Stimulated activated CD8-positive, alpha-beta memory T cell treated with anti-CD3 and anti-CD28 coated beads, Interleukin-12 subunit alpha, Interleukin-12 subunit beta, amount 100 ng/mL, for 24 hours (primary cell): ENCODE results near the gene FAM136A.
"Not testable (repeated sequence)": the region's sequence is repeated elsewhere in the genome, so short reads cannot be mapped to it uniquely, and the experiment has no call there.

Experiments
- DNase-seq: peaks from one replicate; pipeline ENCODE4 v3.0.0-alpha.2; 2020; ENCODE audit errors: extremely low read depth

Gene FAM136A

DNA sequence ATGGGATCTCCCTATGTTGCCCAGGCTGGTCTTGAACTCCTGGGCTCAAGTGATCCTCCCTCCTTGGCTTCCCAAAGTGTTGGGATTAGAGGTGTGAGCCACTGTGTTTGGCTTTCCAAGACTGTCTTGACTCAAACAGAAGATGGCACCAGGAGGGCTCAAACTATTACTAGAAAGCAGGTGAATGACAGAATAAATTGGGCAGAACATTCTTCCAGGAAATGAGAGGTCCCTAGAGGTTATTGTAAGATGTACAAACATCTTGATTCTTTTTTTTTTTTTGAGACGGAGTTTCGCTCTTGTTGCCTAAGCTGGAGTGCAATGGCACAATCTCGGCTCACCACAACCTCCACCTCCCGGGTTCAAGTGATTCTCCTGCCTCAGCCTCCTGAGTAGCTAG, 4.0 kb downstream of the FAM136A start:
- not testable (repeated sequence) for DNase-seq

DNA sequence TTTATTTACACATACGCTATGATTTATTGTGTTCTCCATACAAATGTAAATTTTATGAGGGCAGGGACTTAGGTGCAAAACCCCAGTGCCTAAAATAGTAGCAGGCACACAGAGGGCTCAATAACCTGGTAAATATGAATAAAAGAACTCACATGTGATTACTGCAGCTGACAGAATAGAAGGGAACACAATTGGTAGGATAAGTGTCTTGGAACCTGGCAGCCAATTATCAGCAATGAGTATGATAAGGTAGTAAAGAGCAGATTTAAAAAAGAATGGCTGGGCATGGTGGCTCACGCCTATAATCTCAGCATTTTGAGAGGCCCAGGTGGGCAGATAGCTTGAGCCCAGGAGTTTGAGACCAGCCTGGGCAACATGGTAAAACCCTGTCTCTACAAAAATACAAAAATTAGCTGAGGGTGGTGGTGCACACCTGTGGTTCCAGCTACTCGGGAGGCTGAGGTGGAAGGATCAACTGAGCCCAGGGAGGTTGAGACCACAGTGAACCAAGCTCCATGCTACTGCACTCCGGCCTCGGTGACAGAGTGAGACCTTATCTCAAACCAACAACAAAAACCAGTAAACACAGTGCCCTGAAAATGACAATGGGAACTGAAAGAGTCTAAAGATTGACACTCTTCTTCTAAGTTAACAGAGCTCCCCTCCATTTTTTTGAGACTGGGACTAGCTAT, 18.2 kb downstream of the FAM136A start:
- DNase-seq = no peak

DNA sequence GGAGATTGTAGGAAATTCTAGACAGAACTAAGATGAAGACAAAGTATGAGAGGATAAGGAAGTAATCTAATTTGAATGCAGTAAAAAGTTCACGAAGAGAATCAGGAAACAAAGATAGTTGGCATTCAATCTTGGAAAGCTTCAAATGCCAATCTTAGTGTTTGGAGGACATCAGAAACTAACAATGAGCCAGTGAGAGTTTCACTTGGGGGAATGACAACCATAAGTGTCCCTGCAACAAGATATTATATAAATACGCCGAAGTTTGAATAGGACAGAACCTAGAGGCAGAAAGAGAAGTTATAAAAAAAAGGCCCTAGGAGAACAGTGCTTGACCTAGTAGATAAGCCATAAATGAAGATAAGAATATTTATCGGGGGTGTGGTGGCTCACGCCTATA, 19.4 kb downstream of the FAM136A start:
- DNase-seq = no peak

DNA sequence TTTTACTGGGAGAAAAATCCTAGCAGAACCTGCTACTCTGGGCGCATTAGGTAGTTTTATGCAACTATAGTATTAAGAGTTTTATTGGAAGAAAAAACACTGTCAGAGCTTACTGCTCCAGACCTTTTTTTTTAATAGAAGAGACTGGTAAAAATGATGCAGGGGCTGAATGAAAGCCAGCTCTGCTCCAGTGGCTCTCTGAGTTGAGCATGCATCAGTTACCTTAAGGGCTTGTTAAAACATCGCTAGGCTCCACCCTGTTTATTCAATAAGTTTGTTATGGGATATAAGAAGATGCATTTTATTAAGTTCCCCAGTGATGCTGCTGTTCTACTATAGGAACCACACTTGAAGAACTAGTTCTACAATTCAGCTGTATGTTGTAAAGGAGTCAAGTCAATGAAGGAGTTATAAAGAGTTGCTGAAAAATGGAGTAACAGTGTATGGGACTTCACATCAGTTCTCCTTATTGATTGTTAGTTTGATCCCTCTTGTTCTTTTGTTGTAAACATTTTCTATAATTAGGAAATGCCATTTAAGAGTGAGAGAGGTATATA, 21.5 kb downstream of the FAM136A start:
- no peak for DNase-seq

DNA sequence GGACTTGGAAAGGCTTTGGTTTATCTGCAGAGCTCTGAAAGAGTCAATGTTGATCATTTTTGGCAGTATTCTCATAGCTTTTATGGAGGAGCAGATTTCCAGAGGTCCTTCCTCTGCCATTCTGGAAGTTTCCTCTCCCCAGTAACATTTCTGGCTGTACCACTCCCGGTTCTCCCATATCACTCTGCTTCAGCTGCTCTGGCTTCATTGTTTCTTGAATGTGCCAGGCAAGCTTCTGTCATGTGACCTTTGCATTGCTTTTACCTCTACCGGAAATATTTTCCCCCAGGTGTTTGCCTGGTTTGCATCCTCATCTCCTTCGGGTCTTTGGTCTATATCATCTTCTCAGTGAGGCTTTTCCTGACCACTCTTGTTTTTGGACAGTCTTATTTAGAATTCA, 31.5 kb downstream of the FAM136A start:
- no peak for DNase-seq

DNA sequence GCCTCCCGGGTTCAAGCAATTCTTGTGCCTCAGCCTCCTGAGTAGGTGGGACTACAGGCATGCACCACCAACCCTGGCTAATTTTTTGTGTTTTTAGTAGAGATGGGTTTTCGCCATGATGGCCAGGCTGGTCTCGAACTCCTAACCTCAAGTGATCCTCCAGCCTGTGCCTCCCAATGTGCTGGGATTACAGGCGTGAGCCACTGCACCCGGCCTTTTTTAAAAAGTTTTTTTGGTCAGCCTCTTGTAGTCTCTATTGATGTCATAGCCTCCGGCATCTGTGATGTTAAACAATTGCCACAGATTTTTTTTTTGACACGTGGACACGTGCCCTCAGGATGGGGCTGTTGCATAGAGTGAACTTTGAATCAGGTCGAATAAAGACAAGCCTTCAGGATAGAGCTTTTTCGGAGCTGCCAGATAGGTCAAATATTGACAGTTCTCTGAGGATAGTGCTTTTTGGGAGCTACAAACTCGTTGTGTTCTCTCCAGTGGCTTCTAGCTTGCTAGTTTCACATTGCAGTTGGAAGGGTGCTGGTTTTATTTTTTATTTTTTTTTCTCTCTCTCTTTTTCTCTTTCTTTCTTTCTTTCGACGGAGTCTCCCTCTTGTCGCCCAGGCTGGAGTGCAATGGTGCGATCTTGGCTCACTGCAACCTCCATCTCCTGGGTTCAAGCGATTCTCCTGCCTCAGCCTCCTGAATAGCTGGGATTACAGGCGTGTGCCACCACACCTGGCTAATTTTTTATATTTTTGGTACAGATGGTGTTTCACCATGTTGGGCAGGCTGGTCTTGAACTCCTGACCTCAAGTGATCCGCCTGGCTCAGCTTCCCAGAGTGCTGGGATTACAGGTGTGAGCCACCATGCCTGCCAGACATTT, 32.2 kb downstream of the FAM136A start:
- DNase-seq = not testable (repeated sequence)

DNA sequence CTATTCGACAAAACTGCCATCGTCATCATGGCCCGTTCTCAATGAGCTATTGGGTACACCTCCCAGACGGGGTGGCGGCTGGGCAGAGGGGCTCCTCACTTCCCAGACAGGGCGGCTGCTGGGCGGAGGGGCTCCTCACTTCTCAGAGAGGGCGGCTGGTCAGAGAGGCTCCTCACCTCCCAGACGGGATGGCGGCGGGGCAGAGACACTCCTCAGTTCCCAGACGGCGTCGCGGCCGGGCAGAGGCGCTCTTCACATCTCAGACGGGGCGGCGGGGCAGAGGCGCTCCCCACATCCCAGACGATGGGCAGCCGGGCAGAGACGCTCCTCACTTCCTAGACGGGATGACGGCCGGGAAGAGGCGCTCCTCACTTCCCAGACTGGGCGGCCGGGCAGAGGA, 34.9 kb downstream of the FAM136A start:
- DNase-seq = not testable (repeated sequence)

DNA sequence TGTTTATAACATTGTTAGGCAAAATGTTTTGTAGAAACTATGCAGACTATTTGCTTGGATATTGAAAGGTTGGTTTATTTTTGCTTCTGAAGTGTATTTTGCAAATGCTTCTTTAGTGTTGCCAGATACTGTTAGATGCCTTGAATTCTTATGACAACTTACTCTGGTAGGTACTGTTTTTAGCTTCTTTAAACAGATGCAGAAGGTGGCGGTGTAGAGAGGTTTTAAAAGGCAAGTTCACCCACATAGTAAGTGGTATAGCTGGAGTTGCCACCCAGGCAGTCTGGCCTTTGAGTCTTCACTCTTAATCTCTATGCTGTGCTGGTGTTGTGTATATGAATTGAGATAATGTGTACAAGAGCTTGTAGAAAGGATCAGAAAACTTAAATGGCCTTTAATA, 40.4 kb downstream of the FAM136A start:
- DNase-seq = no peak

DNA sequence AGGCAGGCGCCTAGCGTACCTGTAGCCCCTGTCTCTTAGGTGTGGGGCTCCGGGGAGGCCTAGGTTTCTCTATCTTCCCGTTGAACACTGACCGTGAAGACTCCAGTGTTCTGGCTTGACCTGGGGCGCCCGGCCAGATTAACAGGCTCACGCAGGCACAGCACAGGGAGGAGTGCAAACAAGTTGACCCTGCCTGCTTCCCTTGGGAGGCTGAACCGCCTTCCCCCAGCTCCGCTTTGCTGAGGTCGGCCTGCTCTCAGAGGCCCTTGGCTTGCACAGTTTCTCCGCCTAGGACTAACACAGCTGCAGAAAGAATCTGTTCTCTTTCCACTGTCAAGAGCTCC, 43.4 kb downstream of the FAM136A start:
- DNase-seq = no peak

DNA sequence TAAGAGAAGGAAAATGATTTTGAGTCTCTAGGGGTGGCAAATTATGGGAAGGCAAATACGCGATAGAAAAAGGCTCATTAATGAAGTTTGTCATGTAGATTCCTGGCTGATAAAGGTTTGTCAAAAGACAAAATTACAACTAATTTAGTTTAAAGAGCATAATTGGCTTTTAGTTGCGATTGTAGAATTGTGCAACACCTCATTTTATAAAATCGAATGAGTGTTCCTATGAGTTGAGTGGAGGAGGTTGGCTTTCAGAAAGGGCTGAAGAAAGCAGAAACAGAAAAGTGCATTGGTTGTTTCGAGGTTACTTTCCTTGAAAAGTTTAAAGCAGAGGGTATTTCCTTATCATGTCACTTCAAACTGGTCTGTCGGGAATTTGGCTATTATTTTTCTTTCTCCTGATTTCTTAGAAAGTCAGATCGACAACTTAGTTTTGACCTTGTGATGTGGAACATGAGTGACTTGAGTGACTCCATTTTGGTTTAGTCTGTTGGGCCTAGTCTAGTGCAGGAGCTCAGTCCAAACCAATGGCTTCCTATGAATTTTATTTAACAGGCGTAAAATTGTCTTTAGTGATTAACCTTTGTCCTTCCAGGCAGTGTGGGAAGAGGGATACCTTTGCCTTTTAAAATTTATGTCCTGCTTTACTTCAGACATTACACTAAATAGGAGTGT, 46.1 kb downstream of the FAM136A start:
- no peak for DNase-seq

DNA sequence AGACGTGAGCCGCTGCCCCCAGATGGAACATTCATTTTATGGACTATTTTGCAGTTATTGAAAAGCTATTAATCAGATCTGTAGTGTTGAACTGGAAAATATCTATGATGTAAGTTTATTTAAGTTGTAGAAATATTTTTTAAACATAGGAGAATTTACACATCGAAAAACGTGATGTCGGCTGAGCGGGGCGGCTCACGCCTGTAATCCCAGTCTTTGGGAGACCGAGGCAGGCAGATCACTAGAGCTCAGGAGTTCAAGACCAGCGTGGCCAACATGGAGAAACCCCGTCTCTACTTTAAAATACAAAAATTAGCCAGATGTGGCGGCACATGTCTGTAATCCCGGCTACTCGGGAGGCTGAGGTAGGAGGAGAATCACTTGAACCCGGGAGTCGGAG, 51.4 kb downstream of the FAM136A start:
- no peak for DNase-seq

DNA sequence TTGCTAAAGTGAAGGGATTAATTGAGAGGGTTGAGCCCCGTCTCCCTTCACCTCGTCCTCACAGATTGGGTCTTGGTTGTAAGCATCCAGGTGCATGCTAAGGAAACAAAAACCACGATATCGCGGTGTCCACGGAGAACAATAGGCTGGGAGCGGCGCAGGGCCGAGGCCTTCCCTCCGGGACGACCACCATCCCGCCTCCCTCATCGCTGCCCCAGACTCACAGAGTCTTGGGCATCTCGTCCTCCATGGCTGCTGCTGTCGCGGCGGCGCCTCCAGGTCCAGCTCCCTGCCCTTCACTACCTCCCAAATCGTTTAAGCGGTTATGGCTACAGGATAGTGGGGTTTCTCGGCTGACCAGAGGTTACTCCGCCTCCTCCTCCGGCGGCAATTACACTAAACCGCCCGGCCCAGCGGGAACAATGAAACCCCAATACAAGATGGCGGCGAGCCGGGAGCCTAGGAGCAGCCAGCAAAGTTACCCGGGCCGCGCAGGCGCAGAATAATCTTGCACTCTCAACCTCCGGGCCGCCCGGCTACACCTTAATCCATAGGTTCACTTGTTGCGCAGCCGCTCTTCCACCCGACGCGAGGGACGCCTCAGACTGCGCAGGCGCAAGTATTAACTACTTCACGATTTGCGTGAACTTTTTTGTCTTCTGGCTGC, 53.6 kb downstream of the FAM136A start, which contains the start of gene TIA1:
TSS of gene TIA1 (minus strand) at position 448 of the 667 bp plus-strand sequence. CDS start at position 250, 198 bp downstream.
- peak; percentile 96 for DNase-seq

DNA sequence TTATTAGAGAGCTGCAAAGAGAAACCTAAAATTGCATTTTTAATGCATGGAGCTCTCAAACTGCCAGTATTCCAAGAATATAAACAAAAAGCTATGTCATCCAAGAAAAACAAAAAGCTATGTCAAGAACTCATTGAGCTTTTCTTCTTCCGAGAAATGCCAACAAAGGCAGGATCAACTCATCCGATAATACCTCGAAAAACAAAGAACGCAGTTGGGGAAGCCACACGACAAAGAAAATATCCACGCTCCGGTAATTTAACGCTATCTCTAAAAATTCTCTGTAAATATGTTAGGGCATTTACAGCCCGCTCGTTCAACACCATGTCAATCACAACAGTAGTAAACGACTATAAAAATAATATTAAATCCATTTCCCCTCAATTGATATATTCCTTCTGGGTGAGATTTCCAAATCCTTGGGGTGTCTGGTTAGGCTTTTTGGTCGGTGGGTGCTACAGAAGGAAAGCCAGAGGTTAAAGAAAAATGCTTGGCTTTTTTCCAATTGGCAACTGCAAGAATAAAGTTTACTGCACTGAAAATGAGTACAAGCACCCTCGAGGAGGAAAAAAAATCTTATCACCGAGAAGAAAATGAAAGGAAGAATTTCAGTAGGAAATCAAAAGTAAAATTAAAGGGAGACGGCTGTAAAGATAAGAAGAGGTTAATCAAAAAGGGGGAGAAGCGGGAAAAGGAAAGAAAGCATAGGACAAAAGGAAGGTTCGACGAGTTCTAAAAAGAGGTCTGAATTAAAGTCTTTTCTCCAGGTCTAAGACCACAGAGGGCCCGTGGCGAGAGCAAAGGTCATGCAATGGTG, 54.3 kb downstream of the FAM136A start:
- no peak for DNase-seq
